ENCODE measurements around the gene MBP. TPM values are rescaled to one million over a fixed set of nuclear protein-coding genes. Genes with fewer than 3 reads are reported as not detected.
A peak's percentile ranks its signal among the peaks of the same experiment; 100 is the strongest.

The MBP gene
- total and polyA plus RNA-seq, 2 donors (not counting 3 experiments of a cell fraction or from before 2014, with no cell fraction given) = 1.7 to 2.3 TPM

- BruUV-seq (replicated peaks) = no TSS peak
- ChIA-PET POLR2A (no interaction called here), CTCF (interaction anchor here (0.7 to 6.7 kb wide), 41 partner anchors 8 to 899 kb away, joined by 3 to 246 read pairs (median 4); partner anchors contain the start of gene MBP)
- Histone ChIP-seq H3K9ac (replicated peaks; ENCODE audit: extremely low read depth, insufficient read depth, low read length) (no peak overlapping the region), H3K36me3 (ENCODE audit: control insufficient read depth in 2 of 2, extremely low read depth in 1 of 2, insufficient read depth in 2 of 2, low read length in 2 of 2) (no peaks in the 10 kb centered on the region), H3K79me2 (ENCODE audit: control insufficient read depth, insufficient read depth, low read length) (no peaks in the 10 kb centered on the region), H3K4me1 (ENCODE audit: control insufficient read depth, extremely low read depth, insufficient read depth, low read length) (no peaks in the 10 kb centered on the region), H3K27me3 (ENCODE audit: control insufficient read depth in 2 of 2, insufficient read depth in 2 of 2, low read length in 2 of 2) (peaks cover 1 to 8% of the 10 kb centered on the region in 2 experiments), H2AFZ (ENCODE audit: low read depth, low read length) (peak overlapping the region; percentile 49), H3K9me3 (replicated peaks; ENCODE audit: control insufficient read depth, insufficient read depth, low read length) (no peaks in the 10 kb centered on the region), H3K4me3 (replicated peaks in 1 of 3; ENCODE audit: insufficient read depth in 1 of 3, low read depth in 1 of 3, low read length in 3 of 3) (no peak overlapping the region), H4K20me1 (replicated peaks; ENCODE audit: control insufficient read depth, extremely low read depth, insufficient read depth, low read length) (no peaks in the 10 kb centered on the region), H3K9me1 (replicated peaks; ENCODE audit: control insufficient read depth, extremely low read depth, insufficient read depth, low read length) (no peaks in the 10 kb centered on the region), H3K27ac (ENCODE audit: insufficient read depth, low read depth, low read length) (no peak overlapping the region), H3K4me2 (ENCODE audit: insufficient read depth, low read length) (no peak overlapping the region)
- FAIRE-seq = peak; percentile 81
- peak; percentile 90 to 94 for TF ChIP-seq CTCF (IDR thresholded peaks at IDR 0.05; ENCODE audit: extremely low read depth in 1 of 2, insufficient read depth in 1 of 2, low read depth in 1 of 2, low read length in 2 of 2)
- no peak for TF ChIP-seq POLR2AphosphoS5 (IDR thresholded peaks at IDR 0.05; ENCODE audit: insufficient read depth, low read depth, low read length)
- dilution Hi-C loops (cut with MboI; ENCODE audit: extremely low pct_ligation_motif_present, low sequenced_read_pairs) = no loop called here
- peak; percentile 46 for DNase-seq (ENCODE audit: low read depth, low spot score)
- intact Hi-C loops (cut with micrococcal nuclease) = loop anchor here (1.0 to 5.0 kb wide), 6 partner anchors 55 to 212 kb away; partner anchors contain the start of gene MBP
These were observed 132.1 kb downstream of the MBP start for GRCh38 chr18:77000527-77000926.

GRCh38 chr18:76999077-76999476 is 133.5 kb downstream of the MBP start:
- H3K4me3 ChIP-seq (replicated peaks in 1 of 3; ENCODE audit: insufficient read depth in 1 of 3, low read depth in 1 of 3, low read length in 3 of 3) = no peak overlapping the region
- H3K9me1 ChIP-seq (replicated peaks; ENCODE audit: control insufficient read depth, extremely low read depth, insufficient read depth, low read length) = no peaks in the 10 kb centered on the region
- no peak overlapping the region for H3K9ac ChIP-seq (replicated peaks; ENCODE audit: extremely low read depth, insufficient read depth, low read length)
- H3K4me1 ChIP-seq (ENCODE audit: control insufficient read depth, extremely low read depth, insufficient read depth, low read length) = no peaks in the 10 kb centered on the region
- H3K4me2 ChIP-seq (ENCODE audit: insufficient read depth, low read length) = no peak overlapping the region
- ChIA-PET POLR2A (no interaction called here), CTCF (interaction anchor here (1.0 to 6.7 kb wide), 4 partner anchors 196 to 216 kb away, joined by 3 to 246 read pairs (median 5); no protein-coding TSS in a partner anchor)
- TF ChIP-seq FOS (IDR thresholded peaks at IDR 0.05; ENCODE audit: borderline replicate concordance, insufficient read depth, low read length) (no peak), GATA2 (IDR thresholded peaks at IDR 0.05; ENCODE audit: insufficient read depth, insufficient read length, low read depth, low read length) (no peak), MAX (IDR thresholded peaks at IDR 0.05; ENCODE audit: insufficient read depth, insufficient read length) (no peak), POLR2A (IDR thresholded peaks at IDR 0.05; ENCODE audit: low read depth, low read length) (no peak), JUN (IDR thresholded peaks at IDR 0.05; ENCODE audit: borderline replicate concordance, insufficient read depth, insufficient read length, low read depth) (no peak), MYC (IDR thresholded peaks at IDR 0.05; ENCODE audit: low read depth, low read length) (no peak), CTCF (IDR thresholded peaks at IDR 0.05; ENCODE audit: extremely low read depth in 1 of 2, insufficient read depth in 1 of 2, low read depth in 1 of 2, low read length in 2 of 2) (no peak), EZH2 (IDR thresholded peaks at IDR 0.05; ENCODE audit: borderline replicate concordance, low read depth, low read length, severe bottlenecking) (no peak), POLR2AphosphoS5 (IDR thresholded peaks at IDR 0.05; ENCODE audit: insufficient read depth, low read depth, low read length) (no peak)
- peaks cover 4 to 17% of the 10 kb centered on the region in 2 experiments for H3K27me3 ChIP-seq (ENCODE audit: control insufficient read depth in 2 of 2, insufficient read depth in 2 of 2, low read length in 2 of 2)
- no peak overlapping the region for H2AFZ ChIP-seq (ENCODE audit: low read depth, low read length)
- H3K9me3 ChIP-seq (replicated peaks; ENCODE audit: control insufficient read depth, insufficient read depth, low read length) = no peaks in the 10 kb centered on the region
- no peak overlapping the region for H3K27ac ChIP-seq (ENCODE audit: insufficient read depth, low read depth, low read length)
- intact Hi-C loops (cut with micrococcal nuclease) (no loop called here), dilution Hi-C loops (cut with MboI; ENCODE audit: extremely low pct_ligation_motif_present, low sequenced_read_pairs) (no loop called here)
- H3K36me3 ChIP-seq (ENCODE audit: control insufficient read depth in 2 of 2, extremely low read depth in 1 of 2, insufficient read depth in 2 of 2, low read length in 2 of 2) = no peaks in the 10 kb centered on the region
- H4K20me1 ChIP-seq (replicated peaks; ENCODE audit: control insufficient read depth, extremely low read depth, insufficient read depth, low read length) = no peaks in the 10 kb centered on the region
- no TSS peak for BruUV-seq (replicated peaks)
- no peaks in the 10 kb centered on the region for H3K79me2 ChIP-seq (ENCODE audit: control insufficient read depth, insufficient read depth, low read length)
- no peak for FAIRE-seq
- DNase-seq (ENCODE audit: low read depth, low spot score) = no peak

Measured in endothelial cell of umbilical vein (primary cell).